OCI-LY7 (cell line): ENCODE results near the gene NMB.

ENCODE experiments used
- EZH2phosphoT487 ChIP-seq: fragments of 200-600 bp; sonication (generic); IDR thresholded peaks from 2 replicates; pipeline ENCODE4 v1.6.1; 2018; ENCODE audit warnings: low read depth, borderline replicate concordance, mild to moderate bottlenecking, mixed run types, antibody characterized with exemption, low read length, moderate library complexity, mixed read lengths
- TF ChIP-seq, protein P1 (sequence below): fragments of 200-600 bp; sonication (generic); conservative IDR thresholded peaks from 2 replicates; pipeline ENCODE4 v1.5.1; 2014; ENCODE audit warnings: mild to moderate bottlenecking, antibody characterized with exemption, low read length, moderate library complexity, mixed read lengths

DNA sequence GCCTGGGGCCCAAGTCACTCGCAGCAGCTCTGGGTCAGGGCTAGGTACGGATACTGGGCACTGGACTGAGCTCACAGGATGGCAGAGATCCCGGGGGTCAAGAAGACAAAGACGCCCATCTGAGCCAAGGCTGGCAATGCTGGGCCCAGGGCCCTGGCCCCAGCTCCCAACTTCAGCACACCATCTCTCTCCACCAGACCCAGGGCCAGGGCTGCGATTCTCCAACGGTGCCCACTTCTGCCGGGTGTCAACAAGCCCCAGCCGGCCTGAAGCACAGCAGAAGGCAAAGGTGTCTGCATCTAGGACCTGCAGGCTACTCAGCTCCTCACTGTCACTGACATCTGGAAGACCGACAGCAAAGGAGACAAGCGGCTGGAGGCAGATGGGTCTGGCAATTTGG is 12.5 kb downstream of the NMB start:
- TF ChIP-seq, protein P1, sequence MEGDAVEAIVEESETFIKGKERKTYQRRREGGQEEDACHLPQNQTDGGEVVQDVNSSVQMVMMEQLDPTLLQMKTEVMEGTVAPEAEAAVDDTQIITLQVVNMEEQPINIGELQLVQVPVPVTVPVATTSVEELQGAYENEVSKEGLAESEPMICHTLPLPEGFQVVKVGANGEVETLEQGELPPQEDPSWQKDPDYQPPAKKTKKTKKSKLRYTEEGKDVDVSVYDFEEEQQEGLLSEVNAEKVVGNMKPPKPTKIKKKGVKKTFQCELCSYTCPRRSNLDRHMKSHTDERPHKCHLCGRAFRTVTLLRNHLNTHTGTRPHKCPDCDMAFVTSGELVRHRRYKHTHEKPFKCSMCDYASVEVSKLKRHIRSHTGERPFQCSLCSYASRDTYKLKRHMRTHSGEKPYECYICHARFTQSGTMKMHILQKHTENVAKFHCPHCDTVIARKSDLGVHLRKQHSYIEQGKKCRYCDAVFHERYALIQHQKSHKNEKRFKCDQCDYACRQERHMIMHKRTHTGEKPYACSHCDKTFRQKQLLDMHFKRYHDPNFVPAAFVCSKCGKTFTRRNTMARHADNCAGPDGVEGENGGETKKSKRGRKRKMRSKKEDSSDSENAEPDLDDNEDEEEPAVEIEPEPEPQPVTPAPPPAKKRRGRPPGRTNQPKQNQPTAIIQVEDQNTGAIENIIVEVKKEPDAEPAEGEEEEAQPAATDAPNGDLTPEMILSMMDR, result no peak
- no peak for TF ChIP-seq EZH2phosphoT487
